ENCODE results near the gene CNOT2.

Gene CNOT2

DNA sequence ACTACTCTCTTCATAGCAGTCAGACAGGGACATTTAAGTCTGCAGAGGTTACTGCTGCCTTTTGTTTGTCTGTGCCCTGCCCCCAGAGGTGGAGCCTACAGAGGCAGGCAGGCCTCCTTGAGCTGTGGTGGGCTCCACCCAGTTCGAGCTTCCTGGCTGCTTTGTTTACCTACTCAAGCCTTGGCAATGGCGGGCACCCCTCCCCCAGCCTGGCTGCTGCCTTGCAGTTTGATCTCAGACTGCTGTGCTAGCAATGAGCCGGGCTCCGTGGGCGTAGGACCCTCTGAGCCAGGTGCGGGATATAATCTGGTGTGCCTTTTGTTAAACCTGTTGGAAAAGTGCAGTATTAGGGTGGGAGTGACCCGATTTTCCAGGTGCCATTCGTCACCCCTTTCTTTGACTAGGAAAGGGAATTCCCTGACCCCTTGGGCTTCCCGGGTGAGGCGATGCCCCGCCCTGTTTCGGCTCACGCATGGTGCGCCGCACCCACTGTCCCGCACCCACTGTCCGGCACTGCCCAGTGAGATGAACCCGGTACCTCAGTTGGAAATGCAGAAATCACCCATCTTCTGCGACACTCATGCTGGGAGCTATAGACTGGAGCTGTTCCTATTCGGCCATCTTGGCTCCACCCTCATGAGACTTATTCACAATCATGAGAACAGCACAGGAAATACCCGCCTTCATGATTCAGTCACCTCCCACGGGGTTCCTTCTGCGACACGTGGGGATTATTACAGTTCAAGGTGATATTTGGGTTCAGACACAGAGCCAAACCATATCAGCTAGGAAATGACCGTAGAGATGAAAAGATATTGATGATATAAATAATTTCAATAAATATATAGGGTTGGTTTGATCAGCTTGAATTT lies 61.7 kb downstream of the CNOT2 start:
- peak in 1 of 2 donors; percentile 25 for DNase-seq (ENCODE audit: low read depth in 2 of 2)

- DNase-seq (ENCODE audit: low read depth in 2 of 2) = no peak
Measured at GRCh38 chr12:70305794-70306193, 62.6 kb downstream of the CNOT2 start.

- DNase-seq (ENCODE audit: low read depth in 2 of 2) = no peak
Measured at GRCh38 chr12:70306676-70307075, 63.4 kb downstream of the CNOT2 start.

DNA sequence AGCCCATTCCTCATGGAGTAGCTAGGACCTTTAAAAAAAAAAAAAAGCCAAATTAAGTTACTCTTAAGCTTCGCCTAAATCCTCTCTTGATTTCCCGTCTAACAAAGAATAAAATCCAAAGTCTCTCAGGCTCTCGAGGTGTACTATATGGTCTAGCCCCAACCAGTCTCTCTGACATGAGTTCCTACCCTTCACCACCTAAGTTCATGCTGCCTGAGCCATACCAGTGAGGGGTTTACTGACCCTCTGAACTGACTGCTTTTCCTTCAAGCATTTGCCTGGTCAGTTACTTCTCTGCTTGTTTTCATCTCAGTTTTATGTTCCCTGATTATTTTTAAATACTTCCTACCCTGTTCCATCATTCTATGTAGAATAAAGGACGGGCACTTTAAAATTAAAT lies 64.6 kb downstream of the CNOT2 start:
- DNase-seq (ENCODE audit: low read depth in 2 of 2) = no peak

DNA sequence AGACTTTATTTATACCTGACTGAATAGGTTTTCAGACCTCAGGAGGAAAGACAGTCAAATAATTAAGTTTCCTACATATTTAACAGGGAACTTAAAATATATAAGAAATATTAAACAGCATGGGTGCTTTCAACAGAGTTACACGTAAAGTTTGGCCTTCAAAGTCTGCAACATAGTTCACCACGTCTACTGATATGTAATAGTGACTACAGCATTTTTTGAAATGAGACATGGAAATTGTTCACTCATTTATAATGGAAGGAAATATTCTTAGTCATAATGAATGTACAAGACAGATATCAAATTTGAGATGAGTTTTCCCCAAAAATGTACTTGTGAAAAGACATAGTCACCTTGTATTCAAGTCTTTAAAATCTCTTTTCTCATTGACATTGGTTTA lies 66.1 kb downstream of the CNOT2 start:
- DNase-seq (ENCODE audit: low read depth in 2 of 2) = no peak

- no peak for DNase-seq (ENCODE audit: low read depth in 2 of 2)
Measured at GRCh38 chr12:70314145-70314544, 70.9 kb downstream of the CNOT2 start.

GRCh38 chr12:70317781-70318180 lies 74.5 kb downstream of the CNOT2 start:
- DNase-seq (ENCODE audit: low read depth in 2 of 2) = no peak

- no peak for DNase-seq (ENCODE audit: low read depth in 2 of 2)
Measured at GRCh38 chr12:70319605-70320004, 76.4 kb downstream of the CNOT2 start.

DNA sequence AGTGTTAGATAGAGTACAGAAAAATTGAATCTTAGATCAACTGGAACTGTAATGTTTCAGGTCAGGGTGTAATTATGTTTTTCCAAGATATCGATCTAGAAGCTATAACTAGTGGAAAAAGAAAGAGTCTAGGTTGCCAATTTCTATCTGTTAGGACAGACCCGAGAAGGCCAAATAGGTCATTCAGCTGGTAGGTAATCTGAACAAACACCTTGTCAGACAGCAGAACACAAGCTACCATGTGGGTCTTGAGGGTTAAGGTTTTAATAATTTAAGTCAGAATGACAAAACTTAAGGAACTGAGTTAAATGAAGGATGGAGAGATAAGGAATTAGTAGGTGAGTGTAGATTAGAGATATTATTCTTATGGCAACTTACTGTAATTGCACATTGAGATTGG lies 78.0 kb downstream of the CNOT2 start:
- DNase-seq (ENCODE audit: low read depth in 2 of 2) = no peak

GRCh38 chr12:70327541-70327940 lies 84.3 kb downstream of the CNOT2 start:
- DNase-seq (ENCODE audit: low read depth in 2 of 2) = no peak

DNA sequence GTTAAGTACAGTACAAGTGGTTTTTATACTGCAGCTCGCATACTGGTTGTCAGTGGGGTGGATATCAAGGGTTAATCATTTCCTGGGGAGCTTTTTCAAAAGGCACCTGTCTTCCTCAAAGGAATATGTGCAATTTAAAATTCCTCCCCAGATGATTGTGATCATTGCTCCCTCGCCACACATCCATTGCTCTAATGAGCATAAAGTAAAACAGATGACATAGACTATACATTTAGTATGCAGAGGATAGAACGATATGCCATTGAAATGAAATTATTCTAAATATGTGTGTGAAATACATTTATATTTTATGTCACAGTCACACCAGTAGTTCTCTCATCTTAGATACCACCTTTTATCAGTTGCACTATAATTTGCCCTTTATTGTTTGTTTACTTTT lies 86.5 kb downstream of the CNOT2 start:
- DNase-seq (ENCODE audit: low read depth in 2 of 2) = no peak

- no peak for DNase-seq (ENCODE audit: low read depth in 2 of 2)
Measured at GRCh38 chr12:70330158-70330557, 86.9 kb downstream of the CNOT2 start.

- no peak for DNase-seq (ENCODE audit: low read depth in 2 of 2)
Measured at GRCh38 chr12:70332236-70332635, 89.0 kb downstream of the CNOT2 start.

- DNase-seq (ENCODE audit: low read depth in 2 of 2) = no peak
Measured at GRCh38 chr12:70334742-70335141, 91.5 kb downstream of the CNOT2 start.

GRCh38 chr12:70338531-70338930 lies 95.3 kb downstream of the CNOT2 start:
- no peak for DNase-seq (ENCODE audit: low read depth in 2 of 2)

GRCh38 chr12:70351076-70351475 lies 107.8 kb downstream of the CNOT2 start:
- no peak for DNase-seq (ENCODE audit: low read depth in 2 of 2)

DNA sequence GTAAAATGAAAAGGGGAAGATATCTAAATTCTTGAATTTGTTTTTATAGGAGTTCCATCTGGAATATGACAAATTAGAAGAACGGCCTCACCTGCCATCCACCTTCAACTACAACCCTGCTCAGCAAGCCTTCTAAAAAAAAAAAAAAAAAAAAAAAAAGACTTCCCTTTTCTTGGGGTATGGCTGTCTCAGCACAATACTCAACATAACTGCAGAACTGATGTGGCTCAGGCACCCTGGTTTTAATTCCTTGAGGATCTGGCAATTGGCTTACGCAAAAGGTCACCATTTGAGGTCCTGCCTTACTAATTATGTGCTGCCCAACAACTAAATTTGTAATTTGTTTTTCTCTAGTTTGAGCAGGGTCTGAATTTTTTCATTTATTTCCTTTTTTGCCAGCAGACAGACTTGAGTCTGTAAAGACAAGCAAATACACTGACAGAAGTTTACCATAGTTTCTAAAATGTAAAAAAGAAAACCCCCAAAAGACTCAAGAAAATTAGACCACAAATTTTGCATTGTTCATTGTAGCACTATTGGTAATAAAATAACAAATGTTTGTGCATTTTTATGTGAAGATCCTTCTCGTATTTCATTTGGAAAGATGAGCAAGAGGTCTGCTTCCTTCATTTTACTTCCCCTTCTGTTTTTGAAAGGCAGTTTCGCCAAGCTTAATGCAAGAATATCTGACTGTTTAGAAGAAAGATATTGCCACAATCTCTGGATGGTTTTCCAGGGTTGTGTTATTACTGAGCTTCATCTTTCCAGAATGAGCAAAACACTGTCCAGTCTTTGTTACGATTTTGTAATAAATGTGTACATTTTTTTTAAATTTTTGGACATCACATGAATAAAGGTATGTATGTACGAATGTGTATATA lies 110.8 kb downstream of the CNOT2 start:
- no peak for DNase-seq (ENCODE audit: low read depth in 2 of 2)

- no peak for DNase-seq (ENCODE audit: low read depth in 2 of 2)
Measured at GRCh38 chr12:70354787-70355186, 111.6 kb downstream of the CNOT2 start.

DNA sequence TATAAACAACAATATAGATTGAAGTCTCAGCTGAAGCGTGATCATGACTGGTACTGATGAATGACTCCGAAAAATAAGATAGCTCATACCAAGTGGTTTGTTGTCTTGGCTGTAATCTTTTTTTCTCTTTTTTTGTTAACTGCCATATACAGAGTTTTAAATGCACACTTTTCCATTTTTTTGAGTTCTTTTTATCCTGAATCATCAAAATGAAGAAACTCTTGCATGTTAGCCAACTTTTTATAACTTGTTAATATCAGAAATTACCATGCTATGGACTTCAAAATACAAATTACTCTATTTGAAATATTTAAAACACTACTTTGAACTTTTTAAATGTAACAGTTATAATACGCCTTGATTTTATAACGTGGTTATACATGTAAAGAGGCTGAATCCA lies 112.7 kb downstream of the CNOT2 start:
- DNase-seq (ENCODE audit: low read depth in 2 of 2) = no peak

DNA sequence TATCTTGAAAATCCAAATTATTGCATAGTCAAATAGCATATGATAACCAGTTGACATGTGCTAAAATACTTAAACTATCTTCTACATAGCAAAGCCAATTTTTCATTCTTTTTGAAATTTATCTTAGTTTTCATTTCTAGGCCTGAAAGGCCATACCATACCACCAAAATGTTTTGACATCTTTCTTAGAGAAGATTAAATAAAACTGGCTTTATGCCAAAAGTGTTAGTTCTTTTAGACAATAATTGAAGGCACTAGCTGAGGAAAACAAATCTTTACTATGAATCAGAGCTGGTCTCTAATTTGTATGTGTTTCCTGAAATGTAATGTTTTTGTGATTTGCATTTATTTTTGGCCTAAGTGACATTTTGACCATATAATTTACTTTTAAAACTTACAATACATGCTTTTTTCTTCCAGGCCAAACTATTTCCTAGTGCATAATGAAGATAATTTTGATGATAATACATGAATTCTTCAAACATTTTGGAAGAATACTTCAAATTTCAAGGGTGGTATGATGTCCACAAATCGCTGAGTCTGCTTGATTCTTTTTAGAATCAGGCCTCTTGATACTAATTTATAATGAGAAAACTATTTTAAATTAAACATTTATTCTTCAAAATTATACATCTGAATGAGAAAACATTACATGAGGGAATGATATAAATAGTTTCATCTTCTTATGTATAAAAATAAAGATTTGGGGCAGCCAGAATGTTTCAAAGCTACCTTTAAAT lies 116.4 kb downstream of the CNOT2 start:
- no peak for DNase-seq (ENCODE audit: low read depth in 2 of 2)

GRCh38 chr12:70360218-70360617 lies 117.0 kb downstream of the CNOT2 start:
- DNase-seq (ENCODE audit: low read depth in 2 of 2) = no peak
